Panc1 (cell line): ENCODE results near the gene DNASE1L1. TPM values are rescaled to one million over a fixed set of nuclear protein-coding genes. Genes with fewer than 3 reads are reported as not detected.

Experiments
- ATAC-seq: fragments of 200-7000 bp; cut with Tn5 transposase; 2 replicates; pipeline ENCODE4 v1.9.1; 2020; ENCODE audit warnings: mild to moderate bottlenecking, moderate library complexity
- BruUV-seq: library from RNA; stranded (reverse); fragments of 400-500 nt; replicated peaks from 2 replicates; lab custom pipeline; 2021; lab: Mats Ljungman, UMichigan
- CTCF ChIA-PET: fragments of 300-600 bp; sonication (Branson Sonifier 250); formaldehyde crosslinking; loops from one replicate; lab custom pipeline; 2022; ENCODE audit warnings: antibody characterized with exemption; lab: Charles Lee
- POLR2A ChIA-PET: fragments of 300-600 bp; sonication (Branson Sonifier 250); formaldehyde crosslinking; loops from one replicate; lab custom pipeline; 2022; ENCODE audit warnings: antibody characterized with exemption; lab: Charles Lee
- DNase-seq: peaks from one replicate; pipeline ENCODE4 v3.0.0-alpha.2; 2010; ENCODE audit warnings: low read depth, low spot score
- H3K27ac ChIP-seq: 2 replicates; pipeline ENCODE4 v1.5.1; 2011; ENCODE audit warnings: mild to moderate bottlenecking, low read length, inconsistent platforms
- H3K27me3 ChIP-seq: fragments of 200-500 bp; sonication (Bioruptor generic); 2 replicates; pipeline ENCODE4 v1.6.0; 2014; ENCODE audit warnings: low read length, inconsistent platforms; ENCODE audit not compliant: control insufficient read depth, insufficient read depth
- H3K36me3 ChIP-seq: fragments of 200-500 bp; sonication (Bioruptor generic); 2 replicates; pipeline ENCODE4 v1.5.1; 2014; ENCODE audit warnings: inconsistent platforms, mild to moderate bottlenecking, low read length, moderate library complexity; ENCODE audit not compliant: control insufficient read depth, insufficient read depth
- H3K4me1 ChIP-seq: 2 replicates; pipeline ENCODE4 v1.5.1; 2011; ENCODE audit warnings: inconsistent platforms, mild to moderate bottlenecking, low read length, moderate library complexity; ENCODE audit not compliant: control insufficient read depth, insufficient read depth
- H3K4me3 ChIP-seq, 2 experiments: 2 replicates each; pipeline ENCODE4 v1.5.1; 2011 to 2012; ENCODE audit warnings: low read depth in 2 of 2, low read length in 2 of 2, mild to moderate bottlenecking in 2 of 2, inconsistent platforms in 1 of 2, moderate library complexity in 1 of 2
- H3K9me3 ChIP-seq: fragments of 200-500 bp; sonication (Bioruptor generic); 2 replicates; pipeline ENCODE4 v1.5.1; 2014; ENCODE audit warnings: low read depth, mild to moderate bottlenecking, inconsistent platforms, low read length, moderate library complexity; ENCODE audit not compliant: control insufficient read depth, insufficient read depth
- POLR2AphosphoS5 ChIP-seq: IDR thresholded peaks from 2 replicates; pipeline ENCODE4 v1.6.1; 2012; ENCODE audit warnings: mild to moderate bottlenecking, low read depth, low read length, moderate library complexity
- SIN3A ChIP-seq: IDR thresholded peaks from 2 replicates; pipeline ENCODE4 v1.6.1; 2012; ENCODE audit warnings: low read depth, mild to moderate bottlenecking, low read length, moderate library complexity, borderline replicate concordance; ENCODE audit not compliant: insufficient read depth
- TCF7L2 ChIP-seq: IDR thresholded peaks from 2 replicates; pipeline ENCODE4 v1.6.1; 2011; ENCODE audit warnings: mild to moderate bottlenecking, low read depth, low read length, inconsistent platforms
- in situ Hi-C: cut with HindIII; loops from 2 replicates; pipeline ENCODE4 v1.10.0; 2016; ENCODE audit warnings: low sequenced_read_pairs, low pct_unique_long_range_greater_than_20kb
- intact Hi-C: fragments of 100-400 bp; cut with micrococcal nuclease; formaldehyde crosslinking; loops from one replicate; pipeline ENCODE4 v1.10.0; 2022; ENCODE audit not compliant: unreplicated experiment
- total RNA-seq: library from RNA; stranded (reverse); gene quantifications from one replicate; pipeline ENCODE4 v1.2.1, GENCODE V29; 2021; ENCODE audit not compliant: unreplicated experiment
- TF ChIP-seq, protein P1 (sequence below): fragments of 450-650 bp; IDR thresholded peaks from 2 replicates; pipeline ENCODE4 v1.5.1; 2017; ENCODE audit warnings: mild to moderate bottlenecking
- TF ChIP-seq, protein P2 (sequence below), 2 experiments: IDR thresholded peaks; 2 replicates each; pipeline ENCODE4 v1.6.1; 2011 to 2012; ENCODE audit warnings: low read depth in 2 of 2, control low read depth in 1 of 2, low read length in 1 of 2, mild to moderate bottlenecking in 1 of 2, moderate library complexity in 1 of 2; ENCODE audit not compliant: insufficient read depth in 1 of 2

The DNASE1L1 gene
- total RNA-seq, 1 experiment from 2014 or later = 60.4 TPM

DNA sequence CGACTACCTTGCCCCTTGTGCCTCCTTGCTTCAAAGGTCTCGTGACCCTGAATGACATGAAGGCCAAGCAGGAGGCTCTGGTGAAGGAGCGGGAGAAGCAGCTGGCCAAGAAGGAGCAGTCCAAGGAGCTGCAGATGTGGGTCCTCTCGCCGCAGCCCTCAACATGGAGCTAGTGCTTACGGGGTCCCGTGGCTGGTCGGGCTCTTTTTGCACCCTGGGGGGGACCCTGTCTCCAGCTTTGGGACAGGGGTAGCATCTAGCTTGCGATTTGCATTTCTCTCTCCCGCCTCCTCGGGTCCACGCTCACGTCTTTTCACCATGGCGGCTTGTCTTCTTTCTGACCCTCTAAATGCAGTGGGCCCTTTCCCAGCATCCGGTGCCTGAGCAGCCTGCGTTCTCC, 36.7 kb upstream of the DNASE1L1 start:
- Histone ChIP-seq H3K4me3 (no peak overlapping the region), H3K27me3 (no peaks in the 10 kb centered on the region), H3K27ac (peak overlapping the region; percentile 87; the same call in 1 of the 2 replicates), H3K4me1 (peaks cover 26% of the 10 kb centered on the region), H3K36me3 (peaks cover 2% of the 10 kb centered on the region; the same call in 1 of the 2 replicates), H3K9me3 (no peaks in the 10 kb centered on the region)
- no TSS peak for BruUV-seq
- in situ Hi-C loops = no loop called here
- intact Hi-C loops = no loop called here
- TF ChIP-seq TCF7L2 (no peak), POLR2AphosphoS5 (no peak), SIN3A (no peak)
- TF ChIP-seq, protein P1, sequence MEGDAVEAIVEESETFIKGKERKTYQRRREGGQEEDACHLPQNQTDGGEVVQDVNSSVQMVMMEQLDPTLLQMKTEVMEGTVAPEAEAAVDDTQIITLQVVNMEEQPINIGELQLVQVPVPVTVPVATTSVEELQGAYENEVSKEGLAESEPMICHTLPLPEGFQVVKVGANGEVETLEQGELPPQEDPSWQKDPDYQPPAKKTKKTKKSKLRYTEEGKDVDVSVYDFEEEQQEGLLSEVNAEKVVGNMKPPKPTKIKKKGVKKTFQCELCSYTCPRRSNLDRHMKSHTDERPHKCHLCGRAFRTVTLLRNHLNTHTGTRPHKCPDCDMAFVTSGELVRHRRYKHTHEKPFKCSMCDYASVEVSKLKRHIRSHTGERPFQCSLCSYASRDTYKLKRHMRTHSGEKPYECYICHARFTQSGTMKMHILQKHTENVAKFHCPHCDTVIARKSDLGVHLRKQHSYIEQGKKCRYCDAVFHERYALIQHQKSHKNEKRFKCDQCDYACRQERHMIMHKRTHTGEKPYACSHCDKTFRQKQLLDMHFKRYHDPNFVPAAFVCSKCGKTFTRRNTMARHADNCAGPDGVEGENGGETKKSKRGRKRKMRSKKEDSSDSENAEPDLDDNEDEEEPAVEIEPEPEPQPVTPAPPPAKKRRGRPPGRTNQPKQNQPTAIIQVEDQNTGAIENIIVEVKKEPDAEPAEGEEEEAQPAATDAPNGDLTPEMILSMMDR = no peak
- TF ChIP-seq, protein P2, sequence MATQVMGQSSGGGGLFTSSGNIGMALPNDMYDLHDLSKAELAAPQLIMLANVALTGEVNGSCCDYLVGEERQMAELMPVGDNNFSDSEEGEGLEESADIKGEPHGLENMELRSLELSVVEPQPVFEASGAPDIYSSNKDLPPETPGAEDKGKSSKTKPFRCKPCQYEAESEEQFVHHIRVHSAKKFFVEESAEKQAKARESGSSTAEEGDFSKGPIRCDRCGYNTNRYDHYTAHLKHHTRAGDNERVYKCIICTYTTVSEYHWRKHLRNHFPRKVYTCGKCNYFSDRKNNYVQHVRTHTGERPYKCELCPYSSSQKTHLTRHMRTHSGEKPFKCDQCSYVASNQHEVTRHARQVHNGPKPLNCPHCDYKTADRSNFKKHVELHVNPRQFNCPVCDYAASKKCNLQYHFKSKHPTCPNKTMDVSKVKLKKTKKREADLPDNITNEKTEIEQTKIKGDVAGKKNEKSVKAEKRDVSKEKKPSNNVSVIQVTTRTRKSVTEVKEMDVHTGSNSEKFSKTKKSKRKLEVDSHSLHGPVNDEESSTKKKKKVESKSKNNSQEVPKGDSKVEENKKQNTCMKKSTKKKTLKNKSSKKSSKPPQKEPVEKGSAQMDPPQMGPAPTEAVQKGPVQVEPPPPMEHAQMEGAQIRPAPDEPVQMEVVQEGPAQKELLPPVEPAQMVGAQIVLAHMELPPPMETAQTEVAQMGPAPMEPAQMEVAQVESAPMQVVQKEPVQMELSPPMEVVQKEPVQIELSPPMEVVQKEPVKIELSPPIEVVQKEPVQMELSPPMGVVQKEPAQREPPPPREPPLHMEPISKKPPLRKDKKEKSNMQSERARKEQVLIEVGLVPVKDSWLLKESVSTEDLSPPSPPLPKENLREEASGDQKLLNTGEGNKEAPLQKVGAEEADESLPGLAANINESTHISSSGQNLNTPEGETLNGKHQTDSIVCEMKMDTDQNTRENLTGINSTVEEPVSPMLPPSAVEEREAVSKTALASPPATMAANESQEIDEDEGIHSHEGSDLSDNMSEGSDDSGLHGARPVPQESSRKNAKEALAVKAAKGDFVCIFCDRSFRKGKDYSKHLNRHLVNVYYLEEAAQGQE (IDR thresholded peaks at IDR 0.05; ENCODE audit: insufficient read depth in 1 of 2, low read depth in 2 of 2, low read length in 1 of 2) = no peak
- ATAC-seq (no peak), DNase-seq (no peak)
- CTCF ChIA-PET = no interaction called here
- POLR2A ChIA-PET = no interaction called here

DNA sequence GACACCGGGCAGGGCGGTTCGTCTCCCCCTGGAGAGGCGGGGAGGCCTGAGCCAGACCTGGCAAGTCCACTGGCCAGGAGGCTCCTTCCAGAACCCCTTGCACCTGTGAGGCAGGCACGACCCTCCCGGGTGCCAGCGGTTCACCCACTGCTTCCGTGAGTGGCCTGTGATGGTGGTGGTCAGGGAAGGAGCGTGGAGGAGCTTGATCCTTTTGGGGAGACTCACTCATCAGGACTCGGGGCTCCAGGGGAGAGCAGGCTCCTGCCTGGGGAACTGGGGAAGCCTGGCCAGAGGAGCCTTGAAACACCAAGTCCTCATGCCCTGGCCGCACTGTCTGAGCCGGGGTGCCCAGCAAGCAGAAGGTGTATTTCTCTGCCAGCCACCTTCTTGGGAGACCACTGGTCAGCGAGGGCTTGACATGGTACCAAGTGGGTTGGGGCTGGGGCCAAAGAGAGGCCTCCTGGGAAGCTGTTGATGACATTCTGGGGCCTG, 35.7 kb upstream of the DNASE1L1 start:
- Histone ChIP-seq H3K36me3 (peaks cover 2% of the 10 kb centered on the region; the same call in 1 of the 2 replicates), H3K4me3 (peak overlapping the region; percentile 84 to 86), H3K27ac (peak overlapping the region; percentile 87), H3K4me1 (peaks cover 26% of the 10 kb centered on the region), H3K9me3 (no peaks in the 10 kb centered on the region), H3K27me3 (no peaks in the 10 kb centered on the region)
- ChIA-PET POLR2A (no interaction called here), CTCF (no interaction called here)
- ATAC-seq (no peak), DNase-seq (no peak)
- intact Hi-C loops = no loop called here
- in situ Hi-C loops = no loop called here
- TF ChIP-seq POLR2AphosphoS5 (no peak), SIN3A (no peak), TCF7L2 (no peak)
- TF ChIP-seq, protein P2 (IDR thresholded peaks at IDR 0.05; ENCODE audit: insufficient read depth in 1 of 2, low read depth in 2 of 2, low read length in 1 of 2) = no peak
- TF ChIP-seq, protein P1 = no peak
- no TSS peak for BruUV-seq
